NCI-H1092 (cell line): ENCODE measurements around the gene IFI27L2.

Experiments used
- DNase-seq: peaks from one replicate; lab custom pipeline; 2025; lab: John Stamatoyannopoulos, UW

Gene IFI27L2

GRCh38 chr14:94152676-94153075 is 23.3 kb upstream of the IFI27L2 start:
- DNase-seq: no peak

GRCh38 chr14:94145902-94146527 is 16.6 kb upstream of the IFI27L2 start:
- DNase-seq: no peak

DNA sequence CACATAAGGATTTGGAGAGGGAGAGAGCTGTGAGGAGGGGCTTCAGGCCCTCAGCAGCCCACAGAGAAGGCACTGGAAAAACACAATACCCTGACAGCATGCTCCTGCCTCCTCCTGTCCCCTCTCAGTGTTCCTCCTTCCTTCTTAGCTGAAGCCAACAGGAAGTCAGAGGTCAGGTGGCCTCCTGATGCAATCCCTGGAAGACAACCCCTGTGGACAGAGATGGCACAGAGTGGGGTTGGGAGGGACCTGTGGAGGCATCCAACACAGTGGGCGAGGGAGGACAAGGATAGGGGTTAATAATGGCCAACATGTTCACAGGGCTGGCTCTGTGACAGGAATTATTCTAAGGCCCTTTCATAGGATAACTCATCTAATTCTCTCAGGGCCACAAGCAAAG is 15.4 kb upstream of the IFI27L2 start:
- DNase-seq: no peak

DNA sequence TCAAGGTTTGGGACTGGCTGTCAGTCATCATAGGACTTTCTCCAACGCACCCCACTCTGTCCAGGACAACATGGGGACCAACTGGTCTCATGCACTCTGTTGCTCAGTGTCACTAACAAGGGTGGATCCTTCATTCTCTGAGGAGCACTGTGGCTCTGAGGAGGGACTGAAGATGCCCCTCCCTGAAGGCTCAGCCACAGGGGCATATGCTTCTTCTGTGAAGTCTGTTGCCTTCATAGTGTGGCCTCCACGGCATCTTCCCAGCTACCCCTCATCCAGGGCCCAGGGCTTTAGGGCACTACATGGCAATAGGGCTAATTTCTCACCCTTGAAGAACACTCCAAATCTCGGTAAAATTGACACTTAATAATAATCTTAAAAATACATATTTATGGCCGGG is 14.3 kb upstream of the IFI27L2 start:
- no peak for DNase-seq

DNA sequence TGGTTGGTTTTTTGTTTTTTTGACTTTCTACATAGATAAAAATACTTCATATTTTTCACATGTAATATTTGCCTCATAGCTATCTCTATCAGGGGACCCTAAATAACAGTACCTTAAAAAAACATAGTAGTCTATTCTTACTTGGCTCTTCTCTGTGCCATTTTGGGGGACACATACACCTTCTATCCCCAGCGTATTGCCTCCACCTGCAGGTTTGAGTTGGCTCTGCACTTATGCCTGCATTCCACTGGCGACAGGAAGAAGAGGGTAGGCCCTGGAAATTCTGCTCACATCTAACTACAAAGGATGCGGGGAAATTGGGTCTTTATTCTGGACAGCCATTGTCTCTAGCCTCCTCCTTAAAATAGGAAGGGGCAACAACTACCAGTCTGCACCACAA is 13.8 kb upstream of the IFI27L2 start:
- no peak for DNase-seq

GRCh38 chr14:94142836-94143235 is 13.4 kb upstream of the IFI27L2 start:
- DNase-seq: no peak

GRCh38 chr14:94142247-94142646 is 12.8 kb upstream of the IFI27L2 start:
- no peak for DNase-seq

- no peak for DNase-seq
These were observed 10.0 kb upstream of the IFI27L2 start for GRCh38 chr14:94139421-94139820.

DNA sequence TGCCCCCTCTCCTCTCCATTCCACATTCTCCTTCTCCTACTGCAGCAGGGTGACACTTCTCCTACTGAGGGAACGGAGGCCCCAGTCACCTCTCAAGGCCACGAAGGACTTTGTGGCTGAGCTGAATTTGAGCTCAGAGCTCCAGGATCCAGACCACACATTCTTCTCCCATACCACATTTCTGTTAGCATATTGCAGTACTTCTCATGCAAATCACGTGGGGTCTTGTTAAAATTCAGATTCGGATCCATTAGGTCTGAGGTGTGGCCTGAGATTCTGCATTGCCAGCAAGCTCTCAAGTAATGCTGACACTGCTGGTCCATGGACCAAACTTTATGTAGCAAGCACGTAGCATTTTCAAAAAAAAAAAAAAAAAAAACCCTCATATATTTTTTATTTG is 9.6 kb upstream of the IFI27L2 start:
- no peak for DNase-seq

DNA sequence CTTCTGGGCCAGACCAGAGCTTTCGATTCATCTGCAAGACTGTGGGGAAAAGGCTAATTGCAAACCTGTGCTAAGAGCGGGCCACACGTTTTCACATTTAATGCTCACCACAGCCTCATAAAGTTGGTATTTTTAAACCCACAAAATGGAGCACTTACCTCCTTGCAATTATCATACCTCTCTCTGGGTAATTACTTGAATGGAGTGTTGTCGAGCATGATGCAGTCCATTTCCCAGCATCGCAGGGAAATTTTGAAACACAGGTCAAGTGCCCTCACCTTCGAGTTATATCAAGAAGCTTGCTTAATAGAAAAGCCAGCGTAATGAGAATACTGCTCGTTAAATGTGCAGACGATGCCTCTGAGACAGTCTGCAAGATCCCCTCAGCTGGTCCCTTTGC is 8.8 kb upstream of the IFI27L2 start:
- no peak for DNase-seq

- DNase-seq: peak; percentile 72
These were observed 7.3 kb upstream of the IFI27L2 start for GRCh38 chr14:94136575-94137331.

- no peak for DNase-seq
These were observed 6.1 kb upstream of the IFI27L2 start for GRCh38 chr14:94135476-94135875.

DNA sequence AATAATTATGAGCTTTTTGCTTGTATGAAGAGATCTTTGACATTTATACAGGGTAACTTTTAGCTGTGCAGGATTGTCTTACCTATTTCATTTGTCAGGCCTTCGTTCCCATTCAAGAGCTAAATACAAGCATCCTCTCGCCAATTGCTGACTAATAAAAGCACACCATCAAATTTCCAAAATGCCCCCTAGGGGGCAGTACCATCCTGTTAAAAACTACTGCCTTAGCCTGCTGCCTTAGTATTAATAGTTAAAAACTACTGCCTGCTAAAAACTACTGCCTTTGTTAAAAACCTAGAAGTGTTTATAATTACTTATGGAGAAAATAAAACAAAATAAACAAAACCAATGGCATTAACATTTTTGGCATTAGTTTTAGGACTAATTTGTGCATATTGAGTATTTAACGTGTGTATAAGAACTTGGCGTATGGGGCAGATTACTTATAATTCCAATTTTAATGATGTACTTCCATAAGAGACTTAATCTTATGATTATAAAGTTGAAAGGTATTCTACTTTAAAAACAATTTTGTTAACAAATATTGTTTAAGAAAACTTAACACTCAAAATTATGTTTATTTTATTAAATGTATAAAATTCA is 3.0 kb upstream of the IFI27L2 start:
- peak; percentile 33 for DNase-seq

- no peak for DNase-seq
These were observed 482 bp upstream of the IFI27L2 start for GRCh38 chr14:94129758-94130414.

- DNase-seq: no peak
These were observed 1.1 kb downstream of the IFI27L2 start for GRCh38 chr14:94128216-94128839.

DNA sequence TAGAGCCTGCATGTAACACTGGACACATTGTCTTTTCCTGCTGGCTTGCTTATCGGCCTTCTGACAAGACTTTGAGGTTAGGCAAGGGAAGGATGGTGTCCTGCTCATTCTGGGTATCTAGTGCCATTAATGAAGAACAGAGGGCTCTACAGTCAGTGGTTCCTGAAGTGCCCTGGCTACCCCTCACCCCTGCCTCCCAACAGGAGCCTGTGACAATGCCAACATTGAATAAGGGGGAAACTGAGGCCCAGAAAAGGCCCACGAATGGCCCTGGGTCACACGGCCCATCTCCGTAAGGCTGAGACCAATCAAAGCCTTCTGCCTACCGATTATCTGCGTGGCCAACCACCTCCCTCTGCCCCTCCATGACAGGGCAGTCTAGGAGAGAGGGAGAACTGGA is 2.1 kb downstream of the IFI27L2 start:
- DNase-seq: no peak

- DNase-seq: no peak
These were observed 2.6 kb downstream of the IFI27L2 start for GRCh38 chr14:94126800-94127199.

DNA sequence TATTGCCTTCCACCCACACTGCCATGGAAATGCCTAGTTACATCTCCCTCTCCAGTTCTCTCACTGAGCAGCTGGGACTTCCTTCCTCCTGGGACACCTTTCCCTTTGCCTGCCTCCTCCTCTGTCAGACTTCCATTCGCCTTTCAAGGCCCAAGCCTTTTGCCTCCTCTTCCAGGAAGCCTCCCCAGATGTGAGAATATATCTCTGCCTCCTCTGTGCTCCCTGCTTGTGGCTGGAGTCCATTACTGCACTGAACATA is 3.1 kb downstream of the IFI27L2 start:
- no peak for DNase-seq

DNA sequence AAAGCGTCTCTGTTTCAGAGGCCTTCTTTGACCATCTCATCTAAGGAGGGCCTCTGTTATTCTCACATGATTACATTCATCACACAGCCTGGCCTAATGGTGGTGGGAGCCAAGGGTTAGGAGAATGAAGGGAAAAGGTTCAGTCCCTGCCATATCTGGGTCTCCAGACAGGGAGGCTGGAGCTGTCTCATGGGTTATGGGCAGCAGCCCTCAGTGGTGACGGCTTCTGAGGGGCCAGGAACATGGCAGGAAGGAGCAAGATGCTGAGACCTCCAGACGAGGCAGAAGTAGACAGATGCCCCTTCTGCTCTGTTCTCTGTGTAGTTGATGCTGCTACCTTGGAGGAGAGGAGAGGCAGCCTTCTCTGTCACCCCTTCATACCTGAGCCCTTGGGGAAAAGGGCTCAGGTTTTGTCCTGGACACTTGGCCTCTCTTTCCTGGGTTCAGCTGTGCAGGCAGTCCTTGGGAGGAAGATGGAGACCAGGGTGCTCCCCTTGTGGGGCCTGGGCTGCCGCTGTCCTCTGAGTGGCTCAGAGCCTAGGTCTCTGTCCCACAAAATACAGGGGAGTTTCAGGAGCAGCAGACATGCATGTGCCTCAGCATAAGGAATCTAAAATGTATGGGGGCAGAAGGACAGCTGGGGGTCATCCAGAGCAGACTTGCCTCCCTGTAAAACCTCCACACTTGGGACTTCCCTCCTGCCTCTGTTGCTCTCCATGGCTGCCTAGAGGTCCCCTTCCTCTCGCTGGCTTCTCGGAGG is 3.6 kb downstream of the IFI27L2 start:
- DNase-seq: no peak

GRCh38 chr14:94124582-94125377 is 4.6 kb downstream of the IFI27L2 start:
- no peak for DNase-seq

DNA sequence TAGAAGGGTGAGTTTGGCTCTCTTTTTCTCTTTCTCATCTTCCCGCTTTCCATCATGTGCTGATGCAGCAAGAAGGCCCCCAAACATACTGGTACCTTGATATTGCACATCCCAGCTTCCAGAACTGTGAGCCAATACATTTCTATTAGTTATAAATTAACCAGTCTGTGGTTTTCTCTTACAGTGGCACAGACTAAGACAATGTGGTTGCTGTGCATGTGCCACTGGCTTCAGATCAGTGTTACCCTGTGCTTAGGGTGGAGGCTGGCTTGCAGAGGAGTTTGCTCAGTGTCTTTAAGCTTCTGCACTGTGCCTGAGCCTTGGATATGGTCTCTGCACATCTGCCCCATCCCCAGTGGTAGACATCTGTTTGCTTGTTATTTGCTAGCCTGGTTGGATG is 5.5 kb downstream of the IFI27L2 start:
- DNase-seq: no peak
